Stimulated activated CD8-positive, alpha-beta memory T cell treated with anti-CD3 and anti-CD28 coated beads, Interleukin-15, amount 100 ng/mL, for 1 hour (primary cell): ENCODE data around the gene STK17A.

Source experiments
- DNase-seq: peaks from one replicate; pipeline ENCODE4 v3.0.0-alpha.2; 2020; ENCODE audit warnings: low read depth

STK17A gene

DNA sequence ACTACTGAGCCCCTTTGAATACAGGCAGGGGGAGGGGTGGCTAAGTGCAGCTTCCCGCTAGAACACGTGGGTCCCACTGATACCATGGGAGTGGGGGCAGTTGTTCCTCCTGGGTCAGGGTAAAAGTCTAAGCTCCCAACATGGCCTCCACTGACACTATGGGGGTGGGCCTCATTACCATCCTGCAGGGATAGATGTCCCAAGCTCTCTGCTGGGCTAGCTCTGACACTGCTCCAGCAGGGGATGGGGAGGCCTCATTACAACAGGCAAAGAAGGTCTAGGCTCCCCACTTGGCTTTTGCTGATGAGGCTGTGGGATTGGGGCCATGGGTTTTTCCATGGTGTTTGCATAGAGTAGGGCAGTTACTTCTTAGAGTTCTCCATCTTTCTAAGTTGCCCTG is 51.5 kb downstream of the STK17A start:
- no peak for DNase-seq

DNA sequence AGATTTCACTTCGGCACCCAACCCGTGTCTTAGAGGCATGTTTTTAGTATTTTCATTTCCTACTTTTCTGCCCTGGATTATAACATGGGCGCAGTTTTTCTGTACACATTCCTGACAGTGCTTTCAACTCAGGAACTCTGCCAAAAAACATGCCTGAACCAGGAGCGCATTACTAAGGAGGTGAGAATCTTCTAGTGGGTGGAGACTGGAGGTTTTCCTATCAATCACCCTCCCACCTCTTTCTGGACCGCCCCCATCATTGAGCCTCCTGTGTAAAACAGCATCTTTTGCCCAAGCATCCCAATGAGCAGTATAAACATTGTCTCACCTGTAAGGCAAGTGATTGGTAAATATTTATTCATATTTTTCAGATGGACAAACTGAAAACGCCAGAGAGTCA is 53.2 kb downstream of the STK17A start:
- DNase-seq = no peak

DNA sequence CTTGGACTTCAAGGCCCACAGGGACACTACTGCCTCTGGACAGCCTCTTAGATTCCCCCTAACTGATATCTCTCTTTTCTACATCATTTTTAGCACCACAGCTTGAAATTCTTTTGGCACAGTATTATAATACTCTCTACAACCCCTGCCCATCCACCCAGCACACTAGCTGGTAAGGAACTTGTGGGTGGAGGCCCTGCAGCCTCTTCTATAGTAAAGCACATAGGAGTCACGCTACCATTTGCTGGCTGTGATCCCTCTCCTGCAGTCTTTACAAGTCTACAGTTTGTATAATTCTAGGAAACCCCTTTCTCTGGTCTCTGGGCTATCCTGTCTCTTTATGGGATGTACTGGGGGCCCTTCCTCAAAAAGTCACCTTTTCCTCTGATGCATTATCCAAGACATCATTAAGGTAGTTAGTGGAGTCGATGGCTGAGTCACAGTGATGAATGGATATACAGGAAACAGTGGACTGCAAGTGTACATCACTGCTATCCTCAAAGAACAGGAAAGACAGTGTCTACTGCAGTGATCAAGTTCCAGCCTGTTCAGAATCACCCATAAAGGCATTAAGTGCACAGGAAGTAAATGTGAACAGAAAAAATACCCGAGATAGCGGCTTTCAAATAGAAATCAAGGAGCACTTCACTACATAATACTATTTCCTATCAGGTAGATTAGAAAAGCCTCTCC is 54.4 kb downstream of the STK17A start:
- DNase-seq = no peak

DNA sequence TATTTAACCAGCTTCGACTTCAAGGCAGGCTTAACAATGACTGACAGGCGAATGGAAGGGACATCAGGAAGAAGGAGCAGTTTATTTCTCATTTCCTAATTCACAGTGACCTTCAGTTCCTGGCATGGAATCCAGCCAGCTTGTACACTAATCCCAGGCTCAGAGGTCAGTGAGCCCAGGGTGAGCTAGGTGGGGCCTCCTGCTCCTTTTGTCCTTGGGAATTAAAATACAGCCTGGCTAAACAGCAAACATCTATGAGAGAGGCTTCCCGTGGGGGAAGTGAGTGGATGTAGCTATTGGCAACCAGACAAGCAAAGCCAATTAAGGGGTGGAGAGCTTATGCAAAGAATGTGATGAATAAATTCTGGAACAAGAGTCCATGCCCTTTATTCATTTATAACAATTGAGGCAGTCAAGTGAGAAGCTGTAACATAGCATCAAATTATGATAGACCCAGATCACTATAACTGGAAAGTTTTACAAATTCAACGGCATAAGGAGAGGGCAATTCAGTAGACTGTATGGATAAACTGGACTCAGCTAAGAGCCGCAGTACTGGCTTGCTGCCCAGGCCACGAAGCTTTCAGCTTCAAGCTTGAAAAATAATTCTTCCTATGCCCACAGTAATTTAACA is 57.1 kb downstream of the STK17A start:
- no peak for DNase-seq

DNA sequence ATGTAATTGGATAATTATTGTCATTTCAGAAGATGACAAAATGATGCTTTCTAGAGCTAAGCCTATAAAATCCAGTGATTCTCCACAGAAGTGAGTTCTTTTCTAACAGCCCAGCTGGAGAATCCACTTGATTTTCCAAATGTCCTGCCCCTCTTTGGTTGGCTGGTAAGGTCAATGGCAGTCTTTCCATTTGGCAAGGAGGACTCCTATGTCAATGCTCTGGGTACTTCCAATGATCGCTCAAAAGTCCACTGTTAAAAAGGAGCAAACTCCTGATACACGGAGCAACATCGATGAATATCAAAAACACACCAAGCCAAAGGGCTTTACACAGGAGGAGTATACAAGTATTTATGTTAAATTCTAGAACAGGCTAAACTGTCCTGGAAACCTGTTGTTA is 57.8 kb downstream of the STK17A start:
- no peak for DNase-seq

DNA sequence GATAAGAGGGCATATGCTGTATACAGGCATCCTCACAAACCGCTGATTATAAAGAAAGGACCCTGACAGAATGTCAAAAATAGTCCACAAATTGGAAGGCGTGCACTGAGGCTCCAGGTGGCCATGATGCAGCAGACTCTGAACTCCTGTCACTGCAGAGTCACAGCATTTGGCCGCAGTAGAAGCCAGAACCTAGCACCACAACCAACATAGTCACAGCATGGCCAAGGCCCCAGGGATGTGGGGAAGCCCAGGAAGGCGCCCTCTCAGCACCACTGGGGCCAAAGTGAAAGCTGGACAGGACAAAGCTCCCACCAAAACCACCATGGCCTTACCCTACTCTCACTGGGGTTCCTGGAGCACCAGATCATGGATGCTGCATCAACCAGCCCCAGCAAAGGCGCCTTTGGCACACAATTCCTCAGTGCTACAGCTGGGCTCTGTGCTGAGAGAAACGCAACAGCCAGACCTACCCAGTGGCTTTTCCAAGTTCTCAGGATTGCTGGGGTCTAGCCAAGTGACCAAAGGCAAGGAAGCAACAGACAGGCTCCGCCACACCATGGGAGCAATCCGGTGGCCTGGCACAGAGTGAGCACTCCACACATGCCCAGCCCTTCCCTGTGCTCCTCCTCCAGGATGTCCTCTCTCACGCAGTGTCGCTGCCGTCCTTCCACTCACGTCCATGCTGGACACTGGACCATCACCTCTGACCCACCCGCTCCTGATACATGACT is 60.2 kb downstream of the STK17A start:
- no peak for DNase-seq

DNA sequence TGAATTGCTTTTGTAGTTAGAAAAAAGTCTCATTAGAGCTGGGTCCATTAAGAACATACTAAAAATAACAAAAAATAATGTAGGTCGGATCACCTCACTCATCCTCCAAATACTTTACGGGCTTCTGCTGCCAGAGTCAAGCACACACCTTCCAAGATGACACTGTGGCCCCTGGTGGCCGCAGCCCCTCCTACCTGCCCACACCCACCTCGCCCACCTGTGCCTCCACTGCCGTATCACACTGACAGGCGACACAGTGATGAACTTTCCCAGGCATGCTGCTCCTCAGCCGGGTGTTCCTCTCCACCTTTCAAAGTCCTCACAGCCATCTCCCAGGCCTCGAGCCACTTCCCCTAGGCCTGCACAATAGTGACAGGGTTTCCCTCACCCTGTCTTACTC is 60.9 kb downstream of the STK17A start:
- no peak for DNase-seq

DNA sequence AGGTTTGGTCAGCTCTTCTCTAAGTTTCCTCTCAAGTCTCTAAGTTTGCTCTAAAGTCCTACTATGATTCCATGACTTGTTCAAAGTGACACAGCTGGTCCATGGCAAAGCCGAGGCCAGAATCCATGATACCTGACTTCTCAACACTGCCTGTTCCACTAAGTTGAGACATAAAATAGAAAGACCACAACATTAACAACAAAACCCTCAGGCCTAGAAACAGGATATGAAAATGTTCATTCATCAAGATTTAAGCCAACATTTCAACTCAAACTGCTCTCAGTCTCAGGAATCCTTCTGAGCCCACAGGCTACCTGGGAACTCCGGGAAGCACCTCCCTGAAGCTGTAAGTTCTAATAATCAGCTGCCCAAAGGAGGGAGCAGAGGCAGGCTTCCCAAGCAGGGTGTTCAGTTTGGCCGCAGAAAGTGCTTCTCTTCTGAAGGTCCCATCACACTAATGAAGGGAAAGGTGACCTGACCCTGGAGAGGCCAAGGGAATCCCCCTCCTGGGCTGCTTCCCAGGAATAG is 62.9 kb downstream of the STK17A start:
- DNase-seq = no peak

DNA sequence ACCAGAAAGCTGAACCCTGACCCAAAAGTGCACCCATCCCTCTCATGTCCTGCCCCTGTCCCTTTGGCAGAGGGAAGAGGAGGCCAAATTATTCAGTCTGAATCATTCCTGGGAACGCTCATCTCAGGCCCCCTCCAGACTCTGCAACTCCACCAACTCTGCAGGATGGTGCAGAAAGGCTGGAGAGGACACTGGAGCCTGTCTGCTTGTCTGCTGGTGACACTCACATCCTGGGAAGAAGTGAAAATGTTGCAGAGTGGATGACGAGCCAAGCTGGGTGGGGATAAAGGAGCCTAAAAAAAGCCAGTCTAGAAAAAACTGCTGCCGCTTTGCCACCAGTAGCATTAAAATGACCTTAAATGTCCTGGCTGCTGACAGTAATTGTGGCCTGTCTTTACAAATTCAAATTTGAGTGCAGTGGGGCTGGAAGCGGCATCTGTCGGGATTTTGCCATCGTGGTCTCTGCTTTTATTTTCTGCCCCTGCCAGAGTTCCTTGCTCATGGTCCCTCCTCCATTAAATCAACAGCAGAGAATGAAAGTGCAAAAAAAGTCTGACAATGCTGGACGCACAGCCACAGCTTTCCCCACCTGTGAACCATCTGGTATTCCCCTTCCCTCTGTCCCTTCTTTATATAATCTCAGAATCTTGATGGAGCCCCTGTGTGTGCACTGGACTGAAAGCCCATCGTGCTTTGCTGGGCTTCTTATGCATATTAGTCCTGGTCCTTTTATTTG is 63.9 kb downstream of the STK17A start:
- DNase-seq = no peak

DNA sequence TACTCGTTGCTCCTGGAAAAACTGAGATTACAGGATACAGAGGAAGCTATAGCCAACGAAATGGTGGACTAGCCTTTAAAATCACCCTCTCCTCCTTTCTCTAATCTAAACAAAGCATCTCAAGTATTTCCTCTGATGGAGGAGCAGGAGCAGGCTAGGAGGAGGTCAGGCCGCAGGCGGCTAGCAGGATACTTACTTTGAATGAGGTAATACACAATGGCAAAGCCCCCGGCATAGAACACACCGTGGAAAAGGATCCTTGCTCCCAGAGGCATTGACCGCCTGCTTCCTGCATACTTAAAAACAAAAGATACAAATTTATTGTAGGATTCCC is 64.4 kb downstream of the STK17A start:
- no peak for DNase-seq

DNA sequence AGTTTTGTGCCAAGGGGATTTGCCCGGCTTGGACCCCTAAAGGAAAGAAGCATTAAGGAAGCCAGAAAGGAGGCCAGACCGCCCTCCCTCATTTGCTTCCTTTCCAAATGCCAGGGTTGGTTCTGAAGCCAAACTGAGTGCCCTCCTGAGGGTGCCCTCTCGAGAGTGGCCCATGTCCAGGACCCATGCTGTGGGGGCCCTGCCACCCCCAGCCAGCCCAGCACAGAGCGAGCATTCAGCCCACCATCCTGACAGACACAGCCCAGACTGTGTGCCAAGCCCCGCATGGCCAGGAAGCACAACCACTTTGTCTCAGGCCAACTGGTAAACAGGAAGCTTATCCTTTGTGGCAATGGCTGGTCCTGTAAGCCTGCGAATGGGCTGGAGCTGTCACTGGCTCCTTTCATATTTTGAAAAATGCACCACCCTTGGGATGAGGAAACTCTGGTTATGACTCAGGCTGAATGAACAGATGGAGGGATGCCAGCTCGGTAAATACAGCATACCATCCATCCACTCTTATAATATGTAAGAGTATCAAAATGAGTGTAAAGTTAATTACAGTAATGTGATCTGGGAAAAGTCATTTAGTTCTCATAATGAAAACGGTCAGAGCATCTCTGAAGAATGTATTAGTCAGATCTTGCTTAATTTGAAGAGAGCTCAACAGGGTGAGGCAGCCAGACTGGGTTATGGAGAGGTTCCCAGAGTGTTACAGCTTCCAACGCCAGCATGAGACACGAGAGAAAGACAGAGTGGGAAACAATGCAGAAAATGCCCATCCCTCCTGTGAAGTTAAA is 65.0 kb downstream of the STK17A start:
- DNase-seq = no peak

DNA sequence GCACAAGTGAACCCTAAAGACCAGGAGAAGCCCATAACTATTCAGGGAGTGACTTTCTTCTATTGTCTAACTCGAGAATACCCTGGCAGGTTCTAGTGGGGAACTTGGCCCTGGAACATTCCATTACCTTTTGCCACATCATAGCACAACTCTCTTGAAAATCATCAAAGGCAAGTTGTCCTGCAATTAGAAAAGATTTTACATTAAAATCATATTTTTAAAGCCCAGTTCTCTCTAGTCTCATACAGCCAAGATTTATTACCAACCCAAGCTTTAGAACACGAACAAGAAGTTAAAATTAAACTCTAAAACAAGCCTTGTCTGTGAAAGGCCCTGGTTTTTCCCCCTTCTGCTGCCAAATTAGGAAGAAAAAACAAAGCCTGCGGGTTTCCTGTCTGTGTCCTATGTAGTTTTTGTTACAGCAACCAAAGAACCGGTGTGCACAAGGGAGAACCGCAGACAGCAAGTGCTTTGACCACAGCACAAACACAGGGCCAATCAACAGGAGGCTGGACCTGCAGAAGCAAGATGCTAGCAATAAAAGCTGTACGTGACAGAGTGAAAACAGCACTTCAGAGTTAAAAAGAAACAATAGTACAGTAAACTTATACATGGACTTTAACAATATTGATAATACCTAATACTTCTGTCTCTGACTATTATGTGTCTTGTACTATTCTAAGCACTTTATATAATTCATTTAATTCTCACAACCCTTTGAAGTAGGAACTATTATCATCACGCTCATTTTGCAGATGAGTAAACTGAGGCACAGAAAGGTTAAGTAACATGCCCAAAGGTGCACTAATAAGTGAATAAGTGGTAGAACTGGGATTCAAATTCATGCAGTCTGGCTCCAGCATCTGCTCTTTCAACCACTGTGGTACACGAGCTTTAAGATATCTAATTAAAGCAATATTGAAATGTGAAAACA is 65.8 kb downstream of the STK17A start:
- DNase-seq = no peak

DNA sequence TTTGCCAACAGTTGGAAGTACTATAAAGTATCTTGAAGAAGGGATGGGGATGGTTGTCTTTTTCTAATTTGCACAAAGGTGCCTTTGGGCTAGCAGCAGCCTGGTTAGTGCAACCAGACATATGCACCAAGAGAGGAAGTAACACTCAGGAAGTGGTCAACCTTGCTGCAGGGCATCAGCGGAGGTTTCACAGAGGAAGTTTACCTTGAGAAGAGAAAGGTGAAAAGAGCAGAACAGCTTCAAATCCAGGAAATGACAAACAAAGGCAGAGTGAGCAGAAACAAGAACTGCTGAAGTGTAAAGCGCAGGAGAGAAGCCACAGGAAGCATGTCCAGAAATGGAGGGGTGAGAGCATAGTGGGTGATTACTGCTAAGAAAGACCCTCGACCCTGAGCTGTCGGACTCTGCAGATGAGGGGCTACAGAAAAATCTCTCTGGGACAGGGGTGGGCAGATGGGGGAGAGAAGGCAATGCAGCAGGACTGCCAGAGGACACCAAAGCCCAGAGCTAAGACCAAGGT is 66.9 kb downstream of the STK17A start:
- DNase-seq = peak; percentile 33

DNA sequence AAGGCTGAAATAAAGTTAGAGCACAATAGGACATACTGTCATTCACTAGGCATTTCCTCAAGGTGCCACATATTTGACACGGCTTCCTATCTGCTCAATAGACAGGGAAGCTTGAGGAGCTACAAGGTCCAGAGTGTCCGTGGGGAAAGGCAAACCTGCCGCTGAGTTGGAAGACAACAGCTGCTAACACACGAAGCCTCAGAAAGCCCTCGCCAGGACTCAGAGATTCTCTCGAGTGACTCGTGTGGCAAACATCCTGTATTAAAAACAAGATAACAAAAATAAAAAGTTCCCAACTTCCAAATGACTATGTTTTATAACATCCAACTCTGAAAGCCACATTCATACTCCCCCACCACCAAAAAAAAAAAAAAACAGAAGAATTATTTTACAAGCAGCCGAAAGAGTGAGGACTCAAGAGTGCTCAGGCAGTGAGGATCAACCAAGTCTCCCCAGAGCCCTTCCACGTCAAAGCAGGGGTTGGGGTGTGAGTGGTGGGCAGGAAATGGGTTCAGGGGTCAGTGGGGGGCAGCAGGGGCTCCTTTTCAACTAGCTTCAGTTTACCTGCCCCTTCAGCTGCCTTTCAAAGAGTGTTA is 67.6 kb downstream of the STK17A start:
- no peak for DNase-seq

DNA sequence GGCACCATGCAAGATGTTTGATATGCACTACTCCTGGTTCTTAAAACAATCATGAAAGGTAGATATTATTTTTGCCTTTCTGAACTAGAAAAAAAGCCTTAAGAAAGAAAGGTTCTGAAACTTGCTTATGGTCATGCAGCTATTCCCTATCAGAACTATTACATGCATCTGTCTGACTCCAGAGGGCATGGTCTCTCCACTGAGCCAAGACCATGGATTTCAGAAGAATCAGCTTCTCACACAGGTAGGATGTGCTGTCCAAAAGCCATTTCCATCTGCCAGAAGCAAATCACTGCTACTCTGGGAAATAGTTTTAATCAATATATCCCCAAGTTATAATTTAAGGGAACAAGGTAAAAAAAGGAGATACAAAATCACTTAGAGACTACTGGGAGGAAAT is 69.5 kb downstream of the STK17A start:
- DNase-seq = no peak

DNA sequence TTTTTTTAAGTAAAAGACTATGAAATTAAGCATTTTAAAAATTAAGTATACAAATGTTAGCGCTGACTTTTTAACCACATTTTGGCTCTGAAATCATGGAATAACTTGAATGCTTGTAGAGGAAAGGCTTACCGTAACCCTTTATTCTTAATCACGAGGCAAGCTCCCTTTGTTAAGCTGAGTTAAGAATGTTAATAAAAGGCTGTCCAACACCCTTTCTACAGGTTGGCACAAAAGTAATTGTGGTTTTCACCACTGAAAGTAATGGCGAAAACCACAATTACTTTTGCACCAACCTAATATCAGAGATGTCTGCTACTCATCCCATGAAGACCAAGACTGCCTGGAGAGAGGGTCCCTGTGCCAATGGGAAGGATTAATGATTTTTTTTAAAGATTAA is 70.6 kb downstream of the STK17A start:
- no peak for DNase-seq

DNA sequence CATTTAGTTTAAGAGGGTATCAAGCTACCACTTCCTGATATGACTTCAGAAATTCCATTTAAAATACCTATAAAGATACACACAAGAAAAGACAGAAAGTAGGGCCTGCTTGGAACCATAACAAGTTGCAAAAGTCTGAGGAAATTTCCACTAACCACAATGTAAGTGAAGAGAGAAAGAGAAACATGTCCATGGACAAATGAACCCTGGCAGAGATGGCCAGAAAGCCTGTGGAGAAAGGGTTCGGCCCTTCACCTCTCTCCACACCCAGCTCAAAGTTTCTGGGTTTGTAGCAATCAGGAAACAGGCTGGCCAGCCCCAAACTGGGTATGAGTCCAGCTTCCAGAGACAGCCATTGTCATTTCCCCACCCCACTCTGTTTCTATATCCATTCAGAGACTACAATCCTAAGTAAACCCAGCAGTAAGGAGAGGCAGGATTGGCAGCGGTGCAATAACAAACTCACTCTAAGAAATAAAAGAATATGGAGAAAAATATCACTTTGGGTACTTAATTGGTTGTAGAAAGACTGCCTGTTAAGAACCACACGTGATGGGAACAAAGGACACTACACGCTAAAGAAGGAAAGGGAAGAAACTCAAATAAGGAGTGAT is 71.1 kb downstream of the STK17A start:
- no peak for DNase-seq

DNA sequence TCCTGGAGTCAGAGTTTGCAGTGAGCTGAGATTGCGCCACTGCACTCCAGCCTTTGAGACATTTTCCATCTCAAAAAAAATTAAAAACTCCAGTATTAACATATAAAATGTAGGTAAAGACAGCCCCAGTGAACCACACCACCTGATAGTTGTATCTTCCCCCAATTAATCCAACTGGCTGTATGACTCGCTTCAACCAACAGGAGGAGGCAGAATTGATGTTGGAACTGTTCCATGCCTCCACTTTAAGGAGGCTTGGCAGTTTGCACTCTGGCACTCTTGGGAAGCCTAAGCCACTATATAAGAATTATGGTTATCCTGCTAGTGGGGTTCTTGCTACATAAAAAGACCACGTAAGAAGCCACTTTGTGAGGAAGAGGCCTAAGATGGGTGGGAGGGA is 72.7 kb downstream of the STK17A start:
- DNase-seq = no peak

DNA sequence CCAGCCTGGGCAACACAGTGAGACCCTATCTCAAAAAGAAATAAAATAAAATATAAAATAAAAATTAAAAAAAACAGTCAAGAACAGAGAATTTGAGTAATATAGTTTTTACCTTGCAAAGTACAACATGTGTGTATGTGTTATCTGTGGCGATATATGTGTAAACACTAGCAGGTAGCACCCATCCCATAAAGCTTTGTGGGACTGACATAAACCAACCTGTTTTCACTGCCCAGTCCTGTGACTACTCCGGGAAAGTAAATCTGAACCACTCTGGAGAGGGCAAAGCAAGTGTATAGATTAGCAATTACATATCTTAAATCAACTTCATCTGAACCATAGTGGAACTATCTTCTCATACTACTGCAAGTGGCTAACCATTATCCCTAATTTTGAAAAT is 74.1 kb downstream of the STK17A start:
- DNase-seq = no peak
